Measurements from ENCODE around the gene CHL1. TPM values are rescaled to one million over a fixed set of nuclear protein-coding genes. Genes with fewer than 3 reads are reported as not detected.

CHL1 gene
- total RNA-seq, 2 donors from 2014 or later, result 3.0 to 10.6 TPM

GRCh38 chr3:229183-229661, 32.7 kb downstream of the CHL1 start:
- no peak for TF ChIP-seq CTCF (IDR thresholded peaks at IDR 0.05)
- no peak for TF ChIP-seq POLR2A (IDR thresholded peaks at IDR 0.05)
- 23 to 32% methylated on average over 6 of the region's 6 CpGs for WGBS, 2 donors
- no peak overlapping the region for H3K4me3 ChIP-seq
- intact Hi-C loops (cut with DNase I), result no loop called here
- H3K4me1 ChIP-seq, result no peaks in the 10 kb centered on the region
- H3K27me3 ChIP-seq, result no peaks in the 10 kb centered on the region
- DNase-seq (no peak), ATAC-seq (peak; percentile 42)
- H3K27ac ChIP-seq, result no peak overlapping the region
- no peaks in the 10 kb centered on the region for H3K36me3 ChIP-seq (replicated peaks in 1 of 2; ENCODE audit: insufficient read depth in 1 of 2, low read depth in 2 of 2)
- H3K9me3 ChIP-seq, result peaks cover 0 to 2% (median 0%) of the 10 kb centered on the region in 3 donors

- no peak for ATAC-seq
- 40 to 51% methylated on average over 4 of the region's 4 CpGs for WGBS, 2 donors
- Histone ChIP-seq H3K27ac (no peak overlapping the region), H3K36me3 (replicated peaks in 1 of 2; ENCODE audit: insufficient read depth in 1 of 2, low read depth in 2 of 2) (no peaks in the 10 kb centered on the region), H3K4me1 (no peaks in the 10 kb centered on the region), H3K4me3 (no peak overlapping the region), H3K27me3 (no peaks in the 10 kb centered on the region), H3K9me3 (no peaks in the 10 kb centered on the region)
- no peak for DNase-seq
- intact Hi-C loops (cut with DNase I), result no loop called here
- no peak for TF ChIP-seq POLR2A (IDR thresholded peaks at IDR 0.05)
- TF ChIP-seq CTCF (IDR thresholded peaks at IDR 0.05), result no peak
These were observed 40.3 kb downstream of the CHL1 start for GRCh38 chr3:236881-237280.

GRCh38 chr3:242602-243355, 46.2 kb downstream of the CHL1 start:
- Histone ChIP-seq H3K36me3 (replicated peaks in 1 of 2; ENCODE audit: insufficient read depth in 1 of 2, low read depth in 2 of 2) (no peaks in the 10 kb centered on the region), H3K9me3 (no peaks in the 10 kb centered on the region), H3K27me3 (no peaks in the 10 kb centered on the region), H3K27ac (no peak overlapping the region), H3K4me1 (no peaks in the 10 kb centered on the region), H3K4me3 (no peak overlapping the region)
- DNase-seq (no peak), ATAC-seq (no peak)
- no peak for TF ChIP-seq CTCF (IDR thresholded peaks at IDR 0.05)
- no peak for TF ChIP-seq POLR2A (IDR thresholded peaks at IDR 0.05)
- intact Hi-C loops (cut with DNase I), result no loop called here
- 70 to 82% methylated on average over 3 of the region's 3 CpGs for WGBS, 2 donors

- no peak for DNase-seq
- TF ChIP-seq POLR2A (IDR thresholded peaks at IDR 0.05), result no peak
- no peak for TF ChIP-seq CTCF (IDR thresholded peaks at IDR 0.05)
- no peaks in the 10 kb centered on the region for H3K36me3 ChIP-seq (replicated peaks in 1 of 2; ENCODE audit: insufficient read depth in 1 of 2, low read depth in 2 of 2)
- no peak overlapping the region for H3K27ac ChIP-seq
- intact Hi-C loops (cut with DNase I), result no loop called here
- ATAC-seq, result peak; percentile 53
- H3K9me3 ChIP-seq, result no peaks in the 10 kb centered on the region
- H3K4me1 ChIP-seq, result no peaks in the 10 kb centered on the region
- no peak overlapping the region for H3K4me3 ChIP-seq
- no peaks in the 10 kb centered on the region for H3K27me3 ChIP-seq
- WGBS, 2 donors, result 31 to 35% methylated on average over 3 of the region's 3 CpGs
These were observed 46.8 kb downstream of the CHL1 start for GRCh38 chr3:243356-243725.

- intact Hi-C loops (cut with DNase I), result no loop called here
- 66 to 70% methylated on average over 9 of the region's 9 CpGs for WGBS, 2 donors
These were observed 47.5 kb downstream of the CHL1 start for GRCh38 chr3:244041-244440.

More at GRCh38 chr3:244041-244440, 47.5 kb downstream of the CHL1 start:
- Histone ChIP-seq H3K36me3 (replicated peaks in 1 of 2; ENCODE audit: insufficient read depth in 1 of 2, low read depth in 2 of 2) (no peaks in the 10 kb centered on the region), H3K4me3 (no peak overlapping the region), H3K27ac (no peak overlapping the region), H3K4me1 (no peaks in the 10 kb centered on the region), H3K27me3 (no peaks in the 10 kb centered on the region), H3K9me3 (no peaks in the 10 kb centered on the region)
- ATAC-seq (no peak), DNase-seq (no peak)
- TF ChIP-seq CTCF (IDR thresholded peaks at IDR 0.05) (no peak), POLR2A (IDR thresholded peaks at IDR 0.05) (no peak)

Data from body of pancreas (tissue), 4 donors.